Epithelial cell of esophagus (primary cell): Measurements from ENCODE around the gene R3HDM2.

ENCODE experiments used
- DNase-seq: peaks from one replicate; pipeline ENCODE4 v3.0.0; 2010; ENCODE audit warnings: low read depth
- H3K4me3 ChIP-seq: 2 replicates; pipeline ENCODE4 v1.5.1; 2011; ENCODE audit warnings: mild to moderate bottlenecking, low read length, control low read depth
- CTCF ChIP-seq: IDR thresholded peaks from 2 replicates; pipeline ENCODE4 v1.5.1; 2011; ENCODE audit warnings: low read depth, mild to moderate bottlenecking, low read length, control low read depth, inconsistent platforms; ENCODE audit not compliant: insufficient read depth; ENCODE audit errors: missing control alignments

R3HDM2 gene

DNA sequence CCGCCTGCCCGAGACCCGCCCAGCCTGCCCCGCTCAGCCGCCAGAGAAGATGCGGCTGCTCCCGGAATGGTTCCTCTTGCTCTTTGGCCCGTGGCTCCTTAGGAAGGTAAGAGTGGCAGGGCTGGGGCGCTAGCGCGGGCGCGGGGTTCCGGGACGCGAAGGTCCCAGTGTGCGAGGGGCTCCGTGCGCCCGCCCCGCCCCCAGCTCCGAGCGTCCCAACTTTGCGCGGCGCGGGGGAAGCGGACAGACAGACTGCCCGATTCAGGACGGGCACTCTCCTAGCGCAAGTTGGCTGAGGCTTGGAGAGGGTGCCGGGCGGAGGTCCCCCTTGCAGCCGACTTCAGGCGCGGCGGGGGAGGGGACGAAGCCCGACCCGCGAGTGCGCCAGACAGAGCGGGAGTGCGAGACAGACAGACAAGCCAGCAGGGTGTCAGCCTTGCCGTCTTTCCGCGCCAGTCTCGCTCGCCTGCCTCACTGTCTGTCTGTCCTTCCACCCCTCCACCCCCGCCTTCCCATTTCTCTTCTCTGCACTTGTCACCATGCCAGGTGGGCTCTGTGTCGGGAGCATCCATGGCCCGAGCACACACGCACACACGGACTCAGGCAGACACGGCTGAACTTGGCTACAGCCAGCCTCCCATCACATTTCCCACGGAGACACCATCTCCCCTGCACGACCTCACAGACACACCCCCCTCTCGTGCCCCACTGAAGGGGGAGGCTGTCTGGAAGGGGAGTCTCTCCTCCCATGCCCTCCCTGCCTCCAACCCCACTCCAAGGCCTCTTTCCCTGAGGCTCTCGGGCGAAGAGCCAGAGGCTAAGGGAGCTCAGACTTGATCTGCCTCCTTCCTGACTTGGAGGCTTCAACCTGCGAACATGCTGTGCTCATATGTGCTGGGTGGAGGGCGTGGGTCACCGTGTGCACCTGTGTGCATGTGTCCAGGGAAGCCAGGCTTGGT, 213.6 kb downstream of the R3HDM2 start:
- DNase-seq: no peak
- TF ChIP-seq CTCF: no peak
- peak overlapping the region; percentile 43 for H3K4me3 ChIP-seq

DNA sequence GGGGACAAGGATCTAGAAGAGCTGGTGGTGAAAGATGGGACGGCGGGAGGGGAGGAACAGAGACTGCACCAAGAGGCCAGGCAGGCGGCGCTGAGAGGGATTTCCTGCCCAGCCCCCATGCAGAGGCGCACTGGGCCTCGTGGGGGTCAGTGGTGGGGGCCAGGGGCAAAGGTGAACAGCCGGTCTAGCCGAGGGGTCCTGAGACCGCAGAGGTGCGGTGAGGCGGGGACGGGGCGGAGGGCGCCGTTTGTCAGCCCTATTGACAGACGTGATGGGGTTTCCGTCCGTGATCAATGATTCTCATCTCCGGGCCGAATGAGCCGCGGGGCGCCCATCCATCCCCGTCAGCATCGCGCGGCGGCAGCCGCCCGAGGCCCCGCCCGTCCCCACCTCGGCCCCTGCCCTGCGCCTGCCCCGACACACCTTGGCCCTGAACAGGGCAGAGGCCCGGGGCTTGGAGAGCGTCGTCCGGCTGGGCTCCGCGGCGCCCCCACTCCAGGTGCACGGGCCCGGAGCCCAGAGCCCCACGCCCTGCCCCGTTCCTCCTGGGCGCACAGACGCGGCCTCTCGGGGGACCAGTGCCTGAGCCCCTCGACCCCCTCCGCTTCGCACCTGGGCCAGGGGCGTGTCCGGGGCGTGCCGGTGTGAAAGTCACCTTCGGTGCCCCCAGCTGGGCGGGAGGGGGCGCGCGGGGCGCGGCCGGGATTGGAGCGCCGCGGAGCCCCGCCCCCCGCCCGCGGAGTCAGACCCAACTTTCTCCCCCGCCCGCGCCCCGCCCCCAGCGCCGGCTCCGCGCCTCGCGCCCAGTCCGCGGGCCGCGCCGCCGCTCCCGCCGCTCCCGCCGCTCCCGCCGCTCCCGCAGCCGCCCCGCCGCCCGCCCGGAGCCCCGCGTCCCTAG, 214.6 kb downstream of the R3HDM2 start, which contains the start of gene NXPH4:
Gene NXPH4, plus strand, starts transcription at position 781 of the 898 bp plus-strand sequence. CDS start 176 bp downstream, outside the sequence.
- TF ChIP-seq CTCF: no peak
- DNase-seq: peak; percentile 39
- H3K4me3 ChIP-seq: peak within 1 kb of the TSS; percentile 43

- H3K4me3 ChIP-seq: no peak overlapping the region
- DNase-seq: peak; percentile 53
- TF ChIP-seq CTCF: no peak
Observed at GRCh38 chr12:57215668-57216013, 215.2 kb downstream of the R3HDM2 start.

- no peak overlapping the region for H3K4me3 ChIP-seq
- TF ChIP-seq CTCF: no peak
- no peak for DNase-seq
Observed at GRCh38 chr12:57215065-57215464, 215.8 kb downstream of the R3HDM2 start.

- peak; percentile 64 for DNase-seq
- peak; percentile 82 for TF ChIP-seq CTCF
Observed at GRCh38 chr12:57214398-57214781, 216.5 kb downstream of the R3HDM2 start.

DNA sequence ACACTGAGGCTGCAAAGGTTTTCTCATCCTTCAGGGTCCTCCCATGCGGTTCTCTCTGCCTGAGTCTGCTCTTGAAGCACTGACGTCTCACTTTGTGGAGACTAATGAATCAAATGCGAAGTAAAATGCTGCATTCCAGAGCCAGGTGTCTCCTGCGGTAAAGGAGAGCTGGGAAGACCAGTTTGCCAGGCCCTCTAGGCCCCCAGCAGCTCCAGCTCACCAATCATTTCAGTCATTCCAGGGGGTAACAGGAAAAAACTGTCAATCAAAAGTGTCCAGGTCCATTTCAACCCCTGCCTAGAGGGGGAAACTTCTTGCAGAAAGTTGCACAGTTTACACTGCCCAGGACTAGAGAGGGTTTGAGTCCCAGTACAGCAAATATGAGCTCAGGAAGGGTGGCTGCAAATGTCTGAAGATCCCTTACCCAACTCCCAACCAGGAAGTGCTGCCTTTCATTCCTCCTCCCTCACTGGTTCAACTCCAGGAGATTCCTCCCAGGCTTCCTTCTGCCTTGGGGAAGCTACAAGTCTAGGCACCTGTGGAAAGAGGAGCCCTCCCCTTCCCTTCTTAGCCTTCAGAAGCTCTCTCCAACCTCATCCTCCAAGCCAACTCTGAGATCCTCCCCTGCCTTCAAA, 217.0 kb downstream of the R3HDM2 start:
- no peak overlapping the region for H3K4me3 ChIP-seq
- TF ChIP-seq CTCF: no peak
- DNase-seq: peak; percentile 59

More at GRCh38 chr12:57214398-57214781, 216.5 kb downstream of the R3HDM2 start:
- no peak overlapping the region for H3K4me3 ChIP-seq
